GM12875 (cell line): ENCODE data around the gene SYT5.
A peak's percentile ranks its signal among the peaks of the same experiment; 100 is the strongest.

ENCODE experiments used
- H3K4me3 ChIP-seq: one replicate; pipeline ENCODE4 v1.5.1; 2011; ENCODE audit warnings: low read depth, low read length, control low read depth
- TF ChIP-seq, protein P1 (sequence below): IDR thresholded peaks from 2 replicates; pipeline ENCODE4 v1.5.1; 2011; ENCODE audit warnings: low read depth, mild to moderate bottlenecking, control low read depth, inconsistent platforms, low read length, moderate library complexity, borderline replicate concordance; ENCODE audit not compliant: insufficient read depth

The SYT5 gene

GRCh38 chr19:55141696-55142095, 38.4 kb downstream of the SYT5 start:
- no peak overlapping the region for H3K4me3 ChIP-seq
- TF ChIP-seq, protein P1, sequence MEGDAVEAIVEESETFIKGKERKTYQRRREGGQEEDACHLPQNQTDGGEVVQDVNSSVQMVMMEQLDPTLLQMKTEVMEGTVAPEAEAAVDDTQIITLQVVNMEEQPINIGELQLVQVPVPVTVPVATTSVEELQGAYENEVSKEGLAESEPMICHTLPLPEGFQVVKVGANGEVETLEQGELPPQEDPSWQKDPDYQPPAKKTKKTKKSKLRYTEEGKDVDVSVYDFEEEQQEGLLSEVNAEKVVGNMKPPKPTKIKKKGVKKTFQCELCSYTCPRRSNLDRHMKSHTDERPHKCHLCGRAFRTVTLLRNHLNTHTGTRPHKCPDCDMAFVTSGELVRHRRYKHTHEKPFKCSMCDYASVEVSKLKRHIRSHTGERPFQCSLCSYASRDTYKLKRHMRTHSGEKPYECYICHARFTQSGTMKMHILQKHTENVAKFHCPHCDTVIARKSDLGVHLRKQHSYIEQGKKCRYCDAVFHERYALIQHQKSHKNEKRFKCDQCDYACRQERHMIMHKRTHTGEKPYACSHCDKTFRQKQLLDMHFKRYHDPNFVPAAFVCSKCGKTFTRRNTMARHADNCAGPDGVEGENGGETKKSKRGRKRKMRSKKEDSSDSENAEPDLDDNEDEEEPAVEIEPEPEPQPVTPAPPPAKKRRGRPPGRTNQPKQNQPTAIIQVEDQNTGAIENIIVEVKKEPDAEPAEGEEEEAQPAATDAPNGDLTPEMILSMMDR = no peak

DNA sequence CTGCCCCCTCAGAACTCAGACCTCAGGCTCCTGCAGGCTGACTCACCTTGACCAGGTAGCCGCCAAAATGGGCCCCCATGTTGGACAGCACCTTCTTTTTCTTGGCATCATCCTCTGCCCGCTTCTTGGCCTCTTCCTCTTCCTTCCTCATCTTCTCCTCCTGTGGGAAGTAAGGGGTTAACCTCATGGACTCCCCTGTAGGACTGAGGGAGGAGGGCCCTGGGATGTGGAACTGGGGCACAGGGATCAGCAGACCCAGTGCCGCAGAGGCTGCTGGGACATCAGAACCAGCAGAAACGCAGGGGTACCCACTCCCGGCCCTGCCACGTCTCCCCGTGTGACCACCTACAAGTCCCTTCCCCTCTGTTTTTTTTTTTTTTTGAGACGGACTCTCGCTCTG, 42.2 kb downstream of the SYT5 start:
- H3K4me3 ChIP-seq = no peak overlapping the region
- TF ChIP-seq, protein P1 = no peak

- no peak overlapping the region for H3K4me3 ChIP-seq
- TF ChIP-seq, protein P1 = no peak
These were observed 43.5 kb downstream of the SYT5 start for GRCh38 chr19:55136399-55137102.

DNA sequence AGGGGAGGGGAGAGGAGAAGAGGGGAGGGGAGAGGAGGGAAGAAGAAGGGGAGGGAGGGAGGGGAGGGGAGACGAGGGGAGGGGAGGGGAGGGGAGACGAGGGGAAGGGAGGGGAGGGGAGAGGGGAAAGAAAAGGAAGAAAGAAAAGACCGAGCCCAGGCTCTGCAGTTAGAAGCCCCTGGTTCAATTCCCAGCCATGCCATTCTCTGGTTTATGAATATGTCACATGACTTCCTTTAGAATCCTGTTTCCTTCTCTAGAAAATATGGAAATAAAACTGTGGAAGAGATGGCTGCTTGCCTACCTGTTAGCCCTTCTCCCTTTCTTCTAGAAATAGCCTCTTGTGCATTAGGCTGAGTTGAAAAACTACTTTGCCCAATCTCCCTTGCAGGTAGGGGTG, 45.4 kb downstream of the SYT5 start:
- TF ChIP-seq, protein P1 = no peak
- H3K4me3 ChIP-seq = no peak overlapping the region

GRCh38 chr19:55133639-55134444, 46.2 kb downstream of the SYT5 start:
- TF ChIP-seq, protein P1 = no peak
- H3K4me3 ChIP-seq = no peak overlapping the region

- TF ChIP-seq, protein P1 = peak; percentile 30; the same call in 1 of the 2 replicates
These were observed 47.5 kb downstream of the SYT5 start for GRCh38 chr19:55132453-55133129.

DNA sequence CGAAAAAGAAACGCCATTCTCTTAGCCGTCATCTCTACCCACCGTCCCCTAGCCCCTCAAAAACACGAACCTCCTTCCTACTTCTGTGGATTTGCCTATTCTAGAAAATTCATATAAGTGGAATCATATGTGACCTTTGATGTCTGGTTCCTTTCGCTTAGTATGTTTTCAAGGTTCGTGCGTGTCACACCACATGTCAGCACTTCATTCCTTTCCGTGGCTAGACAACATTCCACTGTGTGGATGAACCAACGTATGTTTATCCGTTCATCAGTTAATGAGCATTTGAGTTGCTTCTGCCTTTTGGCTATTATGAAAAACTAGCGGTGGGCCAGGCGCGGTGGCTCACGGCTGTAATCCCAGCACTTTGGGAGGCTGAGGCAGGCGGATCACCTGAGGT, 48.7 kb downstream of the SYT5 start:
- TF ChIP-seq, protein P1 = no peak

More at GRCh38 chr19:55132453-55133129, 47.5 kb downstream of the SYT5 start:
- no peak overlapping the region for H3K4me3 ChIP-seq

More for the DNA sequence above, 48.7 kb downstream of the SYT5 start:
- H3K4me3 ChIP-seq = no peak overlapping the region
